ENCODE measurements around the gene SF3B3. TPM values are rescaled to one million over a fixed set of nuclear protein-coding genes. Genes with fewer than 3 reads are reported as not detected.

The SF3B3 gene
- total RNA-seq, 1 experiment from 2014 or later: 253 TPM

DNA sequence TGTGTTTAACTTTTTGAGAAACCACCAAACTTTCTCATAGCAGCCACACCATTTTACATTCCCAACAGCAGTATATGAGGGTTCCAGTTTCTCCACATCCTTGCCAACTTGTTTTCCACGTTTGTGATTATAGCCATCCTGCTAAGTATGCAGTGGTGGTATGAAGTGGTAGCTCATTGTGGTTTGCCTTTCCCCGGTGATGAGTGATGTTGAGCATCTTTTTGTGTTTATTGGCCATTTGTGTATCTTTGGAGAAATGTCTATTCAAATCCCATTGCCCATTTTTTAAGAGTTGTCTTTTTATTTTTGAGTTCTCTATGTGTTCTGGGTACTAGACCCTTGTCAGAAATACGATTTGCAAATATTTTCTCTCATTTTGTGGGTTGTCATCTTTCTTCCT lies 17.4 kb downstream of the SF3B3 start:
- intact Hi-C loops (cut with micrococcal nuclease; ENCODE audit: unreplicated experiment): no loop called here
- TF ChIP-seq POLR2AphosphoS5 (IDR thresholded peaks at IDR 0.05; ENCODE audit: low read depth, low read length) (no peak), TCF7L2 (IDR thresholded peaks at IDR 0.05; ENCODE audit: low read depth, low read length) (no peak), REST (IDR thresholded peaks at IDR 0.05; ENCODE audit: insufficient read depth in 1 of 2, low read depth in 2 of 2, low read length in 1 of 2) (no peak), SIN3A (IDR thresholded peaks at IDR 0.05; ENCODE audit: borderline replicate concordance, insufficient read depth, low read depth, low read length) (no peak)
- TF ChIP-seq, protein P1, sequence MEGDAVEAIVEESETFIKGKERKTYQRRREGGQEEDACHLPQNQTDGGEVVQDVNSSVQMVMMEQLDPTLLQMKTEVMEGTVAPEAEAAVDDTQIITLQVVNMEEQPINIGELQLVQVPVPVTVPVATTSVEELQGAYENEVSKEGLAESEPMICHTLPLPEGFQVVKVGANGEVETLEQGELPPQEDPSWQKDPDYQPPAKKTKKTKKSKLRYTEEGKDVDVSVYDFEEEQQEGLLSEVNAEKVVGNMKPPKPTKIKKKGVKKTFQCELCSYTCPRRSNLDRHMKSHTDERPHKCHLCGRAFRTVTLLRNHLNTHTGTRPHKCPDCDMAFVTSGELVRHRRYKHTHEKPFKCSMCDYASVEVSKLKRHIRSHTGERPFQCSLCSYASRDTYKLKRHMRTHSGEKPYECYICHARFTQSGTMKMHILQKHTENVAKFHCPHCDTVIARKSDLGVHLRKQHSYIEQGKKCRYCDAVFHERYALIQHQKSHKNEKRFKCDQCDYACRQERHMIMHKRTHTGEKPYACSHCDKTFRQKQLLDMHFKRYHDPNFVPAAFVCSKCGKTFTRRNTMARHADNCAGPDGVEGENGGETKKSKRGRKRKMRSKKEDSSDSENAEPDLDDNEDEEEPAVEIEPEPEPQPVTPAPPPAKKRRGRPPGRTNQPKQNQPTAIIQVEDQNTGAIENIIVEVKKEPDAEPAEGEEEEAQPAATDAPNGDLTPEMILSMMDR (IDR thresholded peaks at IDR 0.05): no peak
- no peak for DNase-seq (ENCODE audit: low read depth, low spot score)
- POLR2A ChIA-PET: no interaction called here
- Histone ChIP-seq H3K9me3 (ENCODE audit: control insufficient read depth, insufficient read depth, low read depth, low read length) (no peaks in the 10 kb centered on the region), H3K36me3 (ENCODE audit: control insufficient read depth, insufficient read depth, low read length) (peaks cover 47% of the 10 kb centered on the region), H3K27ac (ENCODE audit: low read length) (no peak overlapping the region), H3K4me3 (ENCODE audit: low read depth in 2 of 2, low read length in 2 of 2) (no peak overlapping the region), H3K27me3 (ENCODE audit: control insufficient read depth, insufficient read depth, low read length) (no peaks in the 10 kb centered on the region), H3K4me1 (ENCODE audit: control insufficient read depth, insufficient read depth, low read length) (no peaks in the 10 kb centered on the region)
- ATAC-seq: no peak
- BruUV-seq (replicated peaks): no TSS peak
- in situ Hi-C loops (cut with HindIII; ENCODE audit: low pct_unique_long_range_greater_than_20kb, low sequenced_read_pairs): no loop called here
- CTCF ChIA-PET: no interaction called here

GRCh38 chr16:70544548-70544947 lies 20.9 kb downstream of the SF3B3 start:
- H3K4me1 ChIP-seq (ENCODE audit: control insufficient read depth, insufficient read depth, low read length): no peaks in the 10 kb centered on the region
- DNase-seq (ENCODE audit: low read depth, low spot score) (no peak), ATAC-seq (no peak)
- POLR2A ChIA-PET: no interaction called here
- TF ChIP-seq, protein P1 (IDR thresholded peaks at IDR 0.05): no peak
- no peak for TF ChIP-seq SIN3A (IDR thresholded peaks at IDR 0.05; ENCODE audit: borderline replicate concordance, insufficient read depth, low read depth, low read length)
- TF ChIP-seq POLR2AphosphoS5 (IDR thresholded peaks at IDR 0.05; ENCODE audit: low read depth, low read length): no peak
- no peak for TF ChIP-seq REST (IDR thresholded peaks at IDR 0.05; ENCODE audit: insufficient read depth in 1 of 2, low read depth in 2 of 2, low read length in 1 of 2)
- TF ChIP-seq TCF7L2 (IDR thresholded peaks at IDR 0.05; ENCODE audit: low read depth, low read length): no peak
- intact Hi-C loops (cut with micrococcal nuclease; ENCODE audit: unreplicated experiment): no loop called here
- no peaks in the 10 kb centered on the region for H3K27me3 ChIP-seq (ENCODE audit: control insufficient read depth, insufficient read depth, low read length)
- H3K36me3 ChIP-seq (ENCODE audit: control insufficient read depth, insufficient read depth, low read length): peaks cover 38% of the 10 kb centered on the region
- no peaks in the 10 kb centered on the region for H3K9me3 ChIP-seq (ENCODE audit: control insufficient read depth, insufficient read depth, low read depth, low read length)
- no peak overlapping the region for H3K4me3 ChIP-seq (ENCODE audit: low read depth in 2 of 2, low read length in 2 of 2)
- H3K27ac ChIP-seq (ENCODE audit: low read length): no peak overlapping the region
- in situ Hi-C loops (cut with HindIII; ENCODE audit: low pct_unique_long_range_greater_than_20kb, low sequenced_read_pairs): no loop called here
- CTCF ChIA-PET: no interaction called here
- no TSS peak for BruUV-seq (replicated peaks)
